HepG2 (cell line): Measurements from ENCODE around the gene THPO. TPM values are rescaled to one million over a fixed set of nuclear protein-coding genes. Genes with fewer than 3 reads are reported as not detected.

Source experiments
- ADNP ChIP-seq: sonication (generic); formaldehyde crosslinking; IDR thresholded peaks from 2 replicates; pipeline ENCODE4 v1.4.0; 2020; ENCODE audit warnings: missing genetic modification reagents
- CBFB ChIP-seq: sonication (generic); formaldehyde crosslinking; IDR thresholded peaks from 2 replicates; pipeline ENCODE4 v1.4.0; 2020; ENCODE audit warnings: missing genetic modification reagents
- CC2D1A ChIP-seq: sonication (generic); formaldehyde crosslinking; IDR thresholded peaks from 2 replicates; pipeline ENCODE4 v1.8.1; 2023; ENCODE audit warnings: mild to moderate bottlenecking, missing genetic modification reagents
- EEA1 ChIP-seq: sonication (generic); formaldehyde crosslinking; IDR thresholded peaks from 2 replicates; pipeline ENCODE4 v1.5.1; 2020; ENCODE audit warnings: mild to moderate bottlenecking, missing genetic modification reagents, borderline replicate concordance
- FOXK2 ChIP-seq: fragments of 450-650 bp; IDR thresholded peaks from 2 replicates; pipeline ENCODE4 v1.6.1; 2016
- HNRNPK ChIP-seq: fragments of 200-400 bp; formaldehyde crosslinking; IDR thresholded peaks from 2 replicates; pipeline ENCODE4 v1.6.1; 2018; ENCODE audit warnings: low read length, low read depth, moderate library complexity, mild to moderate bottlenecking; ENCODE audit not compliant: poor library complexity, severe bottlenecking
- MED1 ChIP-seq: sonication (generic); formaldehyde crosslinking; IDR thresholded peaks from 2 replicates; pipeline ENCODE4 v1.4.0; 2020; ENCODE audit warnings: missing genetic modification reagents
- MZF1 ChIP-seq: sonication (generic); formaldehyde crosslinking; IDR thresholded peaks from 2 replicates; pipeline ENCODE4 v1.8.1; 2023; ENCODE audit warnings: mild to moderate bottlenecking, missing genetic modification reagents, borderline replicate concordance
- PITX1 ChIP-seq: sonication (generic); formaldehyde crosslinking; IDR thresholded peaks from 2 replicates; pipeline ENCODE4 v1.5.1; 2020; ENCODE audit warnings: mild to moderate bottlenecking, missing genetic modification reagents
- RBM39 ChIP-seq: fragments of 200-400 bp; formaldehyde crosslinking; IDR thresholded peaks from one replicate; pipeline ENCODE4 v1.6.1; 2018; ENCODE audit warnings: antibody characterized with exemption, mild to moderate bottlenecking, low read depth, low read length; ENCODE audit not compliant: poor library complexity, severe bottlenecking
- SATB2 ChIP-seq: sonication (generic); formaldehyde crosslinking; IDR thresholded peaks from 2 replicates; pipeline ENCODE4 v1.5.0; 2020; ENCODE audit warnings: missing genetic modification reagents
- SRY ChIP-seq: sonication (generic); formaldehyde crosslinking; IDR thresholded peaks from 2 replicates; pipeline ENCODE4 v1.8.0; 2022; ENCODE audit warnings: mild to moderate bottlenecking, missing genetic modification reagents
- TBX2 ChIP-seq: sonication (generic); formaldehyde crosslinking; IDR thresholded peaks from 2 replicates; pipeline ENCODE4 v1.5.0; 2020; ENCODE audit warnings: missing genetic modification reagents, mild to moderate bottlenecking, borderline replicate concordance
- ZBTB46 ChIP-seq: sonication (generic); formaldehyde crosslinking; IDR thresholded peaks from 2 replicates; pipeline ENCODE4 v1.4.0; 2020; ENCODE audit warnings: mild to moderate bottlenecking, missing genetic modification reagents, borderline replicate concordance
- ZMYM2 ChIP-seq: sonication (generic); formaldehyde crosslinking; IDR thresholded peaks from 2 replicates; pipeline ENCODE4 v1.8.0; 2022; ENCODE audit warnings: mild to moderate bottlenecking, missing genetic modification reagents
- ZNF124 ChIP-seq: sonication (generic); formaldehyde crosslinking; IDR thresholded peaks from 2 replicates; pipeline ENCODE4 v1.4.0; 2020; ENCODE audit warnings: missing genetic modification reagents
- ZNF160 ChIP-seq: sonication (generic); formaldehyde crosslinking; IDR thresholded peaks from 2 replicates; pipeline ENCODE4 v1.8.0; 2022; ENCODE audit warnings: mild to moderate bottlenecking, inconsistent platforms, missing genetic modification reagents
- ZNF225 ChIP-seq: sonication (generic); formaldehyde crosslinking; IDR thresholded peaks from 2 replicates; pipeline ENCODE4 v1.4.0; 2020; ENCODE audit warnings: mild to moderate bottlenecking, missing genetic modification reagents
- ZNF282 ChIP-seq: fragments of 450-650 bp; IDR thresholded peaks from 2 replicates; pipeline ENCODE4 v1.6.1; 2018; ENCODE audit not compliant: partially characterized antibody
- ZNF562 ChIP-seq: sonication (generic); formaldehyde crosslinking; IDR thresholded peaks from 2 replicates; pipeline ENCODE4 v1.8.0; 2022; ENCODE audit warnings: missing genetic modification reagents, borderline replicate concordance
- ZNF614 ChIP-seq: IDR thresholded peaks from 2 replicates; pipeline ENCODE4 v1.6.1; 2018; ENCODE audit warnings: missing biosample characterization, missing genetic modification reagents, inconsistent platforms, borderline replicate concordance
- ZNF7 ChIP-seq: IDR thresholded peaks from 2 replicates; pipeline ENCODE4 v1.6.1; 2016; ENCODE audit warnings: missing biosample characterization, missing genetic modification reagents
- polyA plus RNA-seq, 8 experiments: library from polyadenylated mRNA; depleted of rRNA in 3 of 8; stranded (reverse) in 7 of 8; unstranded in 1 of 8; fragments of >200 nt; fragmentation: Illumina TruSeq in 4 of 8; extraction: Trizol in 4 of 8; gene quantifications; 2 replicates each; pipeline versions ENCODE4 v1.2.1 to v1.2.3, GENCODE V29; 2011 to 2016; ENCODE audit warnings: low read depth in 4 of 8, missing spikeins in 1 of 8, mixed read lengths in 1 of 8; ENCODE audit not compliant: insufficient read depth in 1 of 8
- total RNA-seq, 5 experiments: library from RNA; depleted of rRNA; stranded (reverse); fragments of >200 nt; fragmentation: Illumina TruSeq; extraction: Trizol; gene quantifications; 2 replicates each; pipeline ENCODE4 v1.2.3, GENCODE V29; 2016; ENCODE audit warnings: low read depth in 1 of 5
- TF ChIP-seq, protein P1 (sequence below), 2 experiments: sonication (generic) in 1 of 2; formaldehyde crosslinking in 1 of 2; IDR thresholded peaks; 2 replicates each; pipeline versions ENCODE4 v1.4.0 to v1.6.1; 2016 to 2020; ENCODE audit warnings: borderline replicate concordance in 1 of 2, low read depth in 1 of 2, mild to moderate bottlenecking in 1 of 2, missing genetic modification reagents in 1 of 2

THPO gene
- total and polyA plus RNA-seq, 2 of the 13 experiments (the other 11 are each of a cell fraction or from before 2014, with no cell fraction given) = 2.8 to 4.8 TPM

GRCh38 chr3:184362668-184363546 lies 15.1 kb downstream of the THPO start (continued):
- TF ChIP-seq ZNF225 (no peak; the same call in 1 of the 2 replicates), ZNF562 (CRISPR knock-in tag) (no peak), CC2D1A (CRISPR knock-in tag) (no peak), PITX1 (peak; percentile 63; the same call in 1 of the 2 replicates), TBX2 (peak; percentile 86), MZF1 (no peak), HNRNPK (peak; percentile 57), ZNF282 (no peak), ZNF614 (0 out of 2 replicates have a peak, but pooled peaks have one; percentile 82), RBM39 (no peak), ZMYM2 (CRISPR knock-in tag) (peak; percentile 30; the same call in 1 of the 2 replicates), SRY (0 out of 2 replicates have a peak, but pooled peaks have one; percentile 49), EEA1 (CRISPR knock-in tag) (peak; percentile 16; the same call in 1 of the 2 replicates), ADNP (no peak), FOXK2 (peak; percentile 9; the same call in 1 of the 2 replicates), CBFB (peak; percentile 72; the same call in 1 of the 2 replicates), ZBTB46 (CRISPR knock-in tag) (no peak), ZNF7 (CRISPR knock-in tag) (peak; percentile 14; the same call in 1 of the 2 replicates), ZNF160 (no peak; the same call in 1 of the 2 replicates), MED1 (CRISPR knock-in tag) (peak; percentile 87), ZNF124 (CRISPR knock-in tag) (peak; percentile 79; the same call in 1 of the 2 replicates), SATB2 (CRISPR knock-in tag) (no peak; the same call in 1 of the 2 replicates)
- TF ChIP-seq, protein P1, sequence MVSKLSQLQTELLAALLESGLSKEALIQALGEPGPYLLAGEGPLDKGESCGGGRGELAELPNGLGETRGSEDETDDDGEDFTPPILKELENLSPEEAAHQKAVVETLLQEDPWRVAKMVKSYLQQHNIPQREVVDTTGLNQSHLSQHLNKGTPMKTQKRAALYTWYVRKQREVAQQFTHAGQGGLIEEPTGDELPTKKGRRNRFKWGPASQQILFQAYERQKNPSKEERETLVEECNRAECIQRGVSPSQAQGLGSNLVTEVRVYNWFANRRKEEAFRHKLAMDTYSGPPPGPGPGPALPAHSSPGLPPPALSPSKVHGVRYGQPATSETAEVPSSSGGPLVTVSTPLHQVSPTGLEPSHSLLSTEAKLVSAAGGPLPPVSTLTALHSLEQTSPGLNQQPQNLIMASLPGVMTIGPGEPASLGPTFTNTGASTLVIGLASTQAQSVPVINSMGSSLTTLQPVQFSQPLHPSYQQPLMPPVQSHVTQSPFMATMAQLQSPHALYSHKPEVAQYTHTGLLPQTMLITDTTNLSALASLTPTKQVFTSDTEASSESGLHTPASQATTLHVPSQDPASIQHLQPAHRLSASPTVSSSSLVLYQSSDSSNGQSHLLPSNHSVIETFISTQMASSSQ (IDR thresholded peaks at IDR 0.05; ENCODE audit: low read depth) = 0 out of 2 replicates have a peak, but pooled peaks have one; percentile 31
- TF ChIP-seq, protein P1 (CRISPR knock-in tag; IDR thresholded peaks at IDR 0.05; ENCODE audit: borderline replicate concordance) = peak; percentile 53; the same call in 1 of the 2 replicates
